Liver (tissue), 3 donors: ENCODE data around the gene PRPF19.

ENCODE experiments used
- ATF3 ChIP-seq: IDR thresholded peaks from 2 replicates; pipeline ENCODE4 v1.6.1; 2016; ENCODE audit warnings: antibody characterized with exemption
- CTCF ChIP-seq: fragments of 150-350 bp; IDR thresholded peaks from 2 replicates; pipeline ENCODE4 v1.5.1; 2017; ENCODE audit warnings: improper control_type of control experiment, low read depth, low read length; ENCODE audit not compliant: missing input control
- EGR1 ChIP-seq, 2 donors: IDR thresholded peaks; 2 replicates each; pipeline ENCODE4 v1.6.1; 2016 to 2018; ENCODE audit warnings: antibody characterized with exemption in 2 of 2, low read depth in 2 of 2
- GABPA ChIP-seq, 2 donors: IDR thresholded peaks in 1 of 2; conservative IDR thresholded peaks in 1 of 2; 2 replicates each; pipeline ENCODE4 v1.6.1; 2016; ENCODE audit warnings: antibody characterized with exemption in 2 of 2, mild to moderate bottlenecking in 1 of 2, moderate library complexity in 1 of 2
- MAX ChIP-seq: IDR thresholded peaks from 2 replicates; pipeline ENCODE4 v1.6.1; 2016; ENCODE audit warnings: antibody characterized with exemption
- NR2F2 ChIP-seq: IDR thresholded peaks from 2 replicates; pipeline ENCODE4 v1.6.1; 2016; ENCODE audit warnings: antibody characterized with exemption
- RAD21 ChIP-seq, 2 donors: IDR thresholded peaks; 2 replicates each; pipeline ENCODE4 v1.6.1; 2016; ENCODE audit warnings: antibody characterized with exemption in 2 of 2, mild to moderate bottlenecking in 2 of 2
- RXRA ChIP-seq, 2 donors: IDR thresholded peaks; 2 replicates each; pipeline ENCODE4 v1.6.1; 2017 to 2018; ENCODE audit warnings: antibody characterized with exemption in 2 of 2, mild to moderate bottlenecking in 1 of 2
- TAF1 ChIP-seq: conservative IDR thresholded peaks from 2 replicates; pipeline ENCODE4 v1.6.1; 2016; ENCODE audit warnings: antibody characterized with exemption, mild to moderate bottlenecking
- YY1 ChIP-seq: IDR thresholded peaks from 2 replicates; pipeline ENCODE4 v1.6.1; 2016; ENCODE audit warnings: antibody characterized with exemption, mild to moderate bottlenecking
- ZBTB33 ChIP-seq: IDR thresholded peaks from 2 replicates; pipeline ENCODE4 v1.6.1; 2016; ENCODE audit warnings: antibody characterized with exemption
- donor health status: healthy.
- donor health status: healthy.

- no peak for TF ChIP-seq CTCF
- no peak for TF ChIP-seq TAF1
- no peak for TF ChIP-seq GABPA (IDR thresholded peaks at IDR 0.05 in 1 of 2, conservative IDR thresholded peaks at IDR 0.05 in 1 of 2)
- no peak for TF ChIP-seq RAD21 (IDR thresholded peaks at IDR 0.05)
- no peak for TF ChIP-seq MAX
- no peak for TF ChIP-seq ATF3
- TF ChIP-seq ZBTB33, result no peak
- TF ChIP-seq EGR1 (IDR thresholded peaks at IDR 0.05; ENCODE audit: low read depth in 2 of 2), result no peak
- no peak for TF ChIP-seq YY1
- TF ChIP-seq RXRA (IDR thresholded peaks at IDR 0.05), result no peak
- TF ChIP-seq NR2F2, result no peak
Observed at GRCh38 chr11:60924110-60924905, 17.9 kb upstream of the PRPF19 start, which contains the start of gene TMEM132A.
